ENCODE data around the gene C10orf53.
"Not testable (repeated sequence)": the region's sequence is repeated elsewhere in the genome, so short reads cannot be mapped to it uniquely, and the experiment has no call there.

The C10orf53 gene

DNA sequence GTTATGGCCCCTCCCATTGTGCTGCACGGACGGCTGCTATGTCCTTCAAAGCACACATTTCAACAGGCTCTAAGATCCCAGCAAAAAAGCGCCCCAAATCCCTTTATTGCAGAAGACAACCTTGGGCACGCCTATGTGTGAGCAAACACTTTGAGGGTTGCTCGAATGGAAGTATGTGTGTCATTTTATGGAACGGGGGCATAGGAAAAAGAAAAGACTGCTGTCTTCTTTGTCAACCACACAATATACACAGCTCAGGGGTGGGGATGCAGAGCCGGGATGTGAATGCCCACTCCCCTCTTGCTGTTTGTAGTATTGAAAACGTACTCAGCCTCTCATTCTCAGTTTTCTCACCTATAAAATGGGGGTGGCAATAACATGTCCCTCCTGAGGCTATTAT lies 32.0 kb downstream of the C10orf53 start:
- no peak for TF ChIP-seq EZH2 (IDR thresholded peaks at IDR 0.05; ENCODE audit: borderline replicate concordance, low read depth, low read length, severe bottlenecking)
- TF ChIP-seq, protein P1, sequence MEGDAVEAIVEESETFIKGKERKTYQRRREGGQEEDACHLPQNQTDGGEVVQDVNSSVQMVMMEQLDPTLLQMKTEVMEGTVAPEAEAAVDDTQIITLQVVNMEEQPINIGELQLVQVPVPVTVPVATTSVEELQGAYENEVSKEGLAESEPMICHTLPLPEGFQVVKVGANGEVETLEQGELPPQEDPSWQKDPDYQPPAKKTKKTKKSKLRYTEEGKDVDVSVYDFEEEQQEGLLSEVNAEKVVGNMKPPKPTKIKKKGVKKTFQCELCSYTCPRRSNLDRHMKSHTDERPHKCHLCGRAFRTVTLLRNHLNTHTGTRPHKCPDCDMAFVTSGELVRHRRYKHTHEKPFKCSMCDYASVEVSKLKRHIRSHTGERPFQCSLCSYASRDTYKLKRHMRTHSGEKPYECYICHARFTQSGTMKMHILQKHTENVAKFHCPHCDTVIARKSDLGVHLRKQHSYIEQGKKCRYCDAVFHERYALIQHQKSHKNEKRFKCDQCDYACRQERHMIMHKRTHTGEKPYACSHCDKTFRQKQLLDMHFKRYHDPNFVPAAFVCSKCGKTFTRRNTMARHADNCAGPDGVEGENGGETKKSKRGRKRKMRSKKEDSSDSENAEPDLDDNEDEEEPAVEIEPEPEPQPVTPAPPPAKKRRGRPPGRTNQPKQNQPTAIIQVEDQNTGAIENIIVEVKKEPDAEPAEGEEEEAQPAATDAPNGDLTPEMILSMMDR (IDR thresholded peaks at IDR 0.05; ENCODE audit: borderline replicate concordance, extremely low read depth, low read length, poor library complexity, severe bottlenecking), result no peak

DNA sequence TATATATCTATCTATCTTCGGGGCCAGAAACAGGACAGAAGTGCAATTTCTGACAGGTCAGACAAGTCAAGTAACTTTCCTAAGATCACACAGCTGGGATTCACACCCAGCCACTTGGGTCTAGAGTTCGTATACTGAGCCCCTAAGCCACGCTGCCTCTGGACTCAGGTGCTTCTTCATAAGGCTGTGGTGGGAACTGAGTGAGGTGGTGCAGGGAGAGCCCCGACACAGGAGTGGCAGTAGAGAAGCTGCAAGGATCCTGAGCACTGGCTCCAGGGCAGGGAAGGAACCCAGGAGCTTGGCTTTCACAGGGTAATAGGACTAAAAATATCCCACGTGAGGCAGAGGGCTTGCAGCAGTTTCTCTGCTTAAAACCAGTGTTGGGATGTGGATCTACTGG lies 33.8 kb downstream of the C10orf53 start:
- no peaks in the 10 kb centered on the region for H3K4me1 ChIP-seq (ENCODE audit: insufficient read depth, low read length)
- H3K9me3 ChIP-seq (ENCODE audit: insufficient read depth, low read length, severe bottlenecking), result no peaks in the 10 kb centered on the region
- no peaks in the 10 kb centered on the region for H4K20me1 ChIP-seq (ENCODE audit: insufficient read depth, low read length)
- no peak for TF ChIP-seq EZH2 (IDR thresholded peaks at IDR 0.05; ENCODE audit: borderline replicate concordance, low read depth, low read length, severe bottlenecking)
- TF ChIP-seq, protein P1 (IDR thresholded peaks at IDR 0.05; ENCODE audit: borderline replicate concordance, extremely low read depth, low read length, poor library complexity, severe bottlenecking), result no peak
- no peak overlapping the region for H2AFZ ChIP-seq (ENCODE audit: low read depth, low read length)
- no peak overlapping the region for H3K4me3 ChIP-seq (ENCODE audit: low read depth in 1 of 2, low read length in 2 of 2)
- no peak for ATAC-seq (ENCODE audit: insufficient read depth, low read depth)
- H3K79me2 ChIP-seq (ENCODE audit: insufficient read depth, low read length), result no peaks in the 10 kb centered on the region
- H3K27ac ChIP-seq (ENCODE audit: low read length), result no peak overlapping the region
- no peak overlapping the region for H3K9ac ChIP-seq (ENCODE audit: low read depth, low read length)
- no peak overlapping the region for H3K4me2 ChIP-seq (ENCODE audit: insufficient read depth, low read length)
- DNase-seq, result no peak
- no peaks in the 10 kb centered on the region for H3K27me3 ChIP-seq (ENCODE audit: insufficient read depth, low read length, poor library complexity)
- H3K36me3 ChIP-seq (ENCODE audit: insufficient read depth, low read length), result no peaks in the 10 kb centered on the region

More for the DNA sequence above, 32.0 kb downstream of the C10orf53 start:
- Histone ChIP-seq H4K20me1 (ENCODE audit: insufficient read depth, low read length) (no peaks in the 10 kb centered on the region), H3K27ac (ENCODE audit: low read length) (no peak overlapping the region), H3K36me3 (ENCODE audit: insufficient read depth, low read length) (no peaks in the 10 kb centered on the region), H3K4me3 (ENCODE audit: low read depth in 1 of 2, low read length in 2 of 2) (no peak overlapping the region), H3K4me2 (ENCODE audit: insufficient read depth, low read length) (no peak overlapping the region), H3K9me3 (ENCODE audit: insufficient read depth, low read length, severe bottlenecking) (no peaks in the 10 kb centered on the region), H3K79me2 (ENCODE audit: insufficient read depth, low read length) (no peaks in the 10 kb centered on the region), H3K9ac (ENCODE audit: low read depth, low read length) (no peak overlapping the region), H3K27me3 (ENCODE audit: insufficient read depth, low read length, poor library complexity) (no peaks in the 10 kb centered on the region), H3K4me1 (ENCODE audit: insufficient read depth, low read length) (no peaks in the 10 kb centered on the region), H2AFZ (ENCODE audit: low read depth, low read length) (no peak overlapping the region)
- no peak for ATAC-seq (ENCODE audit: insufficient read depth, low read depth)
- no peak for DNase-seq

DNA sequence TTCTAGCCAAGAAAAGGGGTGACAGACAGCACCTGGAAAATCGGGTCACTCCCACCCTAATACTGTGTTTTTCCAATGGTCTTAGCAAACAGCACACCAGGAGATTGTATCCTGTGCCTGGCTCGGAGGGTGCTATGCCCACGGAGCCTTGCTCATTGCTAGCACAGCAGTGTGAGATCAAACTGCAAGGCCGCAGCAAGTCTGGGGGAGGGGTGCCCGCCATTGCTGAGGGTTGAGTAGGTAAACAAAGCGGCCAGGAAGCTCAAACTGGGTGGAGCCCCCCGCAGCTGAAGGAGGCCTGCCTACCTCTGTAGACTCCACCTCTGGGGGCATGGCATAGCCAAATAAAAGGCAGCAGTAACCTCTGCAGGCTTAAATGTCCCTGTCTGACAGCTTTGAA lies 35.7 kb downstream of the C10orf53 start:
- not testable (repeated sequence) for H3K4me1 ChIP-seq (ENCODE audit: insufficient read depth, low read length); H3K4me2 ChIP-seq (ENCODE audit: insufficient read depth, low read length); DNase-seq; H2AFZ ChIP-seq (ENCODE audit: low read depth, low read length); ATAC-seq (ENCODE audit: insufficient read depth, low read depth); H3K79me2 ChIP-seq (ENCODE audit: insufficient read depth, low read length); H3K4me3 ChIP-seq (ENCODE audit: low read depth in 1 of 2, low read length in 2 of 2); H3K9me3 ChIP-seq (ENCODE audit: insufficient read depth, low read length, severe bottlenecking); H3K9ac ChIP-seq (ENCODE audit: low read depth, low read length); H4K20me1 ChIP-seq (ENCODE audit: insufficient read depth, low read length); H3K36me3 ChIP-seq (ENCODE audit: insufficient read depth, low read length); H3K27me3 ChIP-seq (ENCODE audit: insufficient read depth, low read length, poor library complexity); H3K27ac ChIP-seq (ENCODE audit: low read length)

DNA sequence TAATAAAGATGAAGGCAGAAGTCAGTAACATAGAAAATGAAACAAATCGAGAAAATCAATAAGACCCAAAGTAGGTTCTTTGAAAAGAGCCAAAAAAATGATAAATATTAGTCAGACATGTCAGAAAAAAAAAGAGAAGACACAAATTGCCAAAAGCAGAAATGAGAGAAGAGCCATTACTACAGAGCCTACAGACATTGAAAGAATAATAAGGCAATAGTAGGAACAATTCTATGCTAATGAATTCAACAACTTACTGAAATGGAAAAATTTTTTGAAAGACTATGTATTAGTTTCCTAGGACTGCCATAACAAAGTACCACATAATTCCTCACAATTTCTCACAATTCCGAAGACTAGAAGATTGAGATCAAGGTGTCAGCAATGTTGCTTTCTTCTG lies 47.1 kb downstream of the C10orf53 start:
- Histone ChIP-seq H3K4me2 (ENCODE audit: insufficient read depth, low read length) (no peak overlapping the region), H3K27me3 (ENCODE audit: insufficient read depth, low read length, poor library complexity) (no peaks in the 10 kb centered on the region), H3K27ac (ENCODE audit: low read length) (no peak overlapping the region), H3K9ac (ENCODE audit: low read depth, low read length) (no peak overlapping the region), H3K9me3 (ENCODE audit: insufficient read depth, low read length, severe bottlenecking) (peaks cover 12% of the 10 kb centered on the region), H3K4me3 (ENCODE audit: low read depth in 1 of 2, low read length in 2 of 2) (no peak overlapping the region), H4K20me1 (ENCODE audit: insufficient read depth, low read length) (no peaks in the 10 kb centered on the region), H3K79me2 (ENCODE audit: insufficient read depth, low read length) (no peaks in the 10 kb centered on the region), H3K4me1 (ENCODE audit: insufficient read depth, low read length) (no peaks in the 10 kb centered on the region), H2AFZ (ENCODE audit: low read depth, low read length) (no peak overlapping the region), H3K36me3 (ENCODE audit: insufficient read depth, low read length) (no peaks in the 10 kb centered on the region)
- DNase-seq (no peak), ATAC-seq (ENCODE audit: insufficient read depth, low read depth) (no peak)
- TF ChIP-seq, protein P1 (IDR thresholded peaks at IDR 0.05; ENCODE audit: borderline replicate concordance, extremely low read depth, low read length, poor library complexity, severe bottlenecking), result no peak
- no peak for TF ChIP-seq EZH2 (IDR thresholded peaks at IDR 0.05; ENCODE audit: borderline replicate concordance, low read depth, low read length, severe bottlenecking)

Data from DND-41 (cell line).